ENCODE data around the gene PPEF2. TPM values are rescaled to one million over a fixed set of nuclear protein-coding genes. Genes with fewer than 3 reads are reported as not detected.

PPEF2 gene
- 0.46 TPM in 1 of 5 replicates, not detected in the others for total RNA-seq (2022; extraction: Qiagen RNA extraction; ENCODE audit: low read depth)

GRCh38 chr4:75902352-75902751, at the start of gene PPEF2:
Gene PPEF2, minus strand, starts transcription at chr4:75902452. Its CDS starts 6,127 bp downstream, at chr4:75896325.

GRCh38 chr4:75940692-75941253, 38.5 kb upstream of the PPEF2 start, which contains the start of gene NAAA:
Gene NAAA, minus strand, starts transcription at chr4:75941013. Its CDS starts 64 bp downstream, at chr4:75940949.

Other genes with a start within 250 kb of the PPEF2 start
- 49.2 to 114 TPM (median 85.1 TPM) in 5 replicates for gene G3BP2, start 229.0 kb downstream of the PPEF2 start, total RNA-seq (2022; extraction: Qiagen RNA extraction; ENCODE audit: low read depth)
- gene USO1, start 177.9 kb downstream of the PPEF2 start, total RNA-seq (2022; extraction: Qiagen RNA extraction; ENCODE audit: low read depth): 13.6 to 27.9 TPM (median 24.8 TPM) in 5 replicates
- gene NAAA, start 38.6 kb upstream of the PPEF2 start, total RNA-seq (2022; extraction: Qiagen RNA extraction; ENCODE audit: low read depth): 21.1 to 27.1 TPM (median 22.6 TPM) in 5 replicates
- gene SDAD1, start 88.5 kb upstream of the PPEF2 start, total RNA-seq (2022; extraction: Qiagen RNA extraction; ENCODE audit: low read depth): 11.6 to 20.2 TPM (median 15.6 TPM) in 5 replicates
- not detected in 5 replicates for gene CXCL9, start 105.1 kb upstream of the PPEF2 start, total RNA-seq (2022; extraction: Qiagen RNA extraction; ENCODE audit: low read depth)
- gene CXCL10, start 121.0 kb upstream of the PPEF2 start, total RNA-seq (2022; extraction: Qiagen RNA extraction; ENCODE audit: low read depth): 0.08 to 0.27 TPM (median 0.13 TPM) in 3 of 5 replicates, not detected in the others
- 0.19 to 0.27 TPM (median 0.20 TPM) in 3 of 5 replicates, not detected in the others for gene CXCL11, start 133.6 kb upstream of the PPEF2 start, total RNA-seq (2022; extraction: Qiagen RNA extraction; ENCODE audit: low read depth)
- not detected in 5 replicates for gene ART3, start 172.3 kb upstream of the PPEF2 start, total RNA-seq (2022; extraction: Qiagen RNA extraction; ENCODE audit: low read depth)
- 24.1 to 42.6 TPM (median 32.2 TPM) in 5 replicates for gene NUP54, start 245.9 kb upstream of the PPEF2 start, total RNA-seq (2022; extraction: Qiagen RNA extraction; ENCODE audit: low read depth)

Measured in A549 treated with RU486 at 1 μM for 4 hours (cell line).